Measurements from ENCODE around the gene TOPBP1.

TOPBP1 gene

GRCh38 chr3:133607816-133608215 is 53.9 kb downstream of the TOPBP1 start:
- TF ChIP-seq, protein P1, sequence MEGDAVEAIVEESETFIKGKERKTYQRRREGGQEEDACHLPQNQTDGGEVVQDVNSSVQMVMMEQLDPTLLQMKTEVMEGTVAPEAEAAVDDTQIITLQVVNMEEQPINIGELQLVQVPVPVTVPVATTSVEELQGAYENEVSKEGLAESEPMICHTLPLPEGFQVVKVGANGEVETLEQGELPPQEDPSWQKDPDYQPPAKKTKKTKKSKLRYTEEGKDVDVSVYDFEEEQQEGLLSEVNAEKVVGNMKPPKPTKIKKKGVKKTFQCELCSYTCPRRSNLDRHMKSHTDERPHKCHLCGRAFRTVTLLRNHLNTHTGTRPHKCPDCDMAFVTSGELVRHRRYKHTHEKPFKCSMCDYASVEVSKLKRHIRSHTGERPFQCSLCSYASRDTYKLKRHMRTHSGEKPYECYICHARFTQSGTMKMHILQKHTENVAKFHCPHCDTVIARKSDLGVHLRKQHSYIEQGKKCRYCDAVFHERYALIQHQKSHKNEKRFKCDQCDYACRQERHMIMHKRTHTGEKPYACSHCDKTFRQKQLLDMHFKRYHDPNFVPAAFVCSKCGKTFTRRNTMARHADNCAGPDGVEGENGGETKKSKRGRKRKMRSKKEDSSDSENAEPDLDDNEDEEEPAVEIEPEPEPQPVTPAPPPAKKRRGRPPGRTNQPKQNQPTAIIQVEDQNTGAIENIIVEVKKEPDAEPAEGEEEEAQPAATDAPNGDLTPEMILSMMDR (conservative IDR thresholded peaks at IDR 0.05; ENCODE audit: low read depth, low read length) = no peak
- DNase-seq (ENCODE audit: low read depth) = no peak
- H3K4me3 ChIP-seq (ENCODE audit: low read length) = no peak overlapping the region

- no peak for DNase-seq (ENCODE audit: low read depth)
- H3K4me3 ChIP-seq (ENCODE audit: low read length) = no peak overlapping the region
- TF ChIP-seq, protein P1 (conservative IDR thresholded peaks at IDR 0.05; ENCODE audit: low read depth, low read length) = no peak
Measured at GRCh38 chr3:133606902-133607301, 54.8 kb downstream of the TOPBP1 start.

DNA sequence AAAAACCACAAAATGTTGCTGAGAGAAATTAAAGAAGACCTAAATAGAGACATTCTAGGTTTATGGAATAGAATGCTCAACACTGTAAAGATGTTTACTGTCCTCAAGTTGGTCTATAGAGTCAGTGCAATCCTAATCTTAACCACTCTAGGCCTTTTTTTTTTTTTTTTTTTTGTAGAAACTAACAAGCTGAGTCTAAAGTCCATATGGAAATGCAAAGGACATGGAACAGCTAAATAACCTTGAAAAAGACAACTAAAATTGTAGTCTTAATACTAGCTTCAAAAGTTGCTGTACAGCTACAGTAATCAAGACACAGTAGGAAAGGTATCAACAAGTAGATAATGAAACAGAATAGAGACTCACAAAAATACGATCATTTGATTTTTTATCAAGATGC is 55.4 kb downstream of the TOPBP1 start:
- no peak for DNase-seq (ENCODE audit: low read depth)
- TF ChIP-seq, protein P1 (conservative IDR thresholded peaks at IDR 0.05; ENCODE audit: low read depth, low read length) = no peak
- H3K4me3 ChIP-seq (ENCODE audit: low read length) = no peak overlapping the region

DNA sequence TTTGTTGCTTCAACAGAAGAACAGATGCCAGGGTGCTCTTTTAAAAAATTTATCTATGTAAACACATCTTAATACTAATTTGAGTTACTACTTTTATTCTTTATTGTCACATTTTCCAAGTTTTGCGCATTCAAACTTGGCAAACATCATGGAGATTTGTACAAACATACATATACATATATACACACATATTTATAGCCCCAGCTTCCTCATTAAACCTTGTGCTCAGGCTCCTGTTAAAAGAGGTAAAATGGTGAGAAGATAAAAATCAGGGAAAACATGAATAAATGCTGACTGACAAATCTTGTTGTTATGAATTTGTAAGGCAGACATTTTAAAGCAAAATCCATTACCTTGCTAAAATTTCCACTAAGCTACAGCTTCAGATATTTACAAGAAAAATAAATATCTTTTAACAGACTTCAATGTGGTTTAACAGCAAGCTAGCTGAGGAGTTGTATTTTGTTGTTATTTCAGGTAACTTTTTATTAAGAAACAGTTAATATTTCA is 61.1 kb downstream of the TOPBP1 start:
- no peak for DNase-seq (ENCODE audit: low read depth)
- H3K4me3 ChIP-seq (ENCODE audit: low read length) = no peak overlapping the region
- TF ChIP-seq, protein P1 (conservative IDR thresholded peaks at IDR 0.05; ENCODE audit: low read depth, low read length) = no peak

GRCh38 chr3:133599280-133599679 is 62.5 kb downstream of the TOPBP1 start:
- TF ChIP-seq, protein P1 (conservative IDR thresholded peaks at IDR 0.05; ENCODE audit: low read depth, low read length) = no peak
- no peak for DNase-seq (ENCODE audit: low read depth)
- H3K4me3 ChIP-seq (ENCODE audit: low read length) = no peak overlapping the region

GRCh38 chr3:133598405-133598804 is 63.3 kb downstream of the TOPBP1 start:
- no peak for DNase-seq (ENCODE audit: low read depth)
- TF ChIP-seq, protein P1 (conservative IDR thresholded peaks at IDR 0.05; ENCODE audit: low read depth, low read length) = no peak
- H3K4me3 ChIP-seq (ENCODE audit: low read length) = no peak overlapping the region

GRCh38 chr3:133595341-133595740 is 66.4 kb downstream of the TOPBP1 start:
- H3K4me3 ChIP-seq (ENCODE audit: low read length) = no peak overlapping the region
- peak; percentile 35 for DNase-seq (ENCODE audit: low read depth)
- TF ChIP-seq, protein P1 (conservative IDR thresholded peaks at IDR 0.05; ENCODE audit: low read depth, low read length) = no peak
